ENCODE data around the gene ARMC3. TPM values are rescaled to one million over a fixed set of nuclear protein-coding genes. Genes with fewer than 3 reads are reported as not detected.

The ARMC3 gene
- total RNA-seq, 1 donor from 2014 or later: not detected

DNA sequence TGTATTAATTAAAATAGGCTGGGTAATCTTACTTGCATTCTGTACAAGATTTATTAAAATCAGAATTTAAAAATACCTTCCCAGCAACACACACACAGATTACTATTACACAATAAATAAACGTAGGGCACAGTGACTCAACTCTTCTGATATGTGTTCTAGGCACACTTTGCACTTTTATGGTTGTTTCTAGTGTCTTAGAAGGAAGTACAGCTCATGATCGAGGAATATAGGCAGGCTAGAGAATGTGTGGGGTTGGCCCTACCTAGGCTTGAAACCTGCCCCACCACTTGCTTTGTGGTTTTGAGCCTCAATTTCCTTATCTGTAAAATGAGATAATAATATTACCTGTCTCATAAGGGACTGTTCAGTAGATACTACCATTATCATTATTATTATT lies 30.5 kb downstream of the ARMC3 start:
- no peaks in the 10 kb centered on the region for H3K4me1 ChIP-seq
- TF ChIP-seq, protein P1, sequence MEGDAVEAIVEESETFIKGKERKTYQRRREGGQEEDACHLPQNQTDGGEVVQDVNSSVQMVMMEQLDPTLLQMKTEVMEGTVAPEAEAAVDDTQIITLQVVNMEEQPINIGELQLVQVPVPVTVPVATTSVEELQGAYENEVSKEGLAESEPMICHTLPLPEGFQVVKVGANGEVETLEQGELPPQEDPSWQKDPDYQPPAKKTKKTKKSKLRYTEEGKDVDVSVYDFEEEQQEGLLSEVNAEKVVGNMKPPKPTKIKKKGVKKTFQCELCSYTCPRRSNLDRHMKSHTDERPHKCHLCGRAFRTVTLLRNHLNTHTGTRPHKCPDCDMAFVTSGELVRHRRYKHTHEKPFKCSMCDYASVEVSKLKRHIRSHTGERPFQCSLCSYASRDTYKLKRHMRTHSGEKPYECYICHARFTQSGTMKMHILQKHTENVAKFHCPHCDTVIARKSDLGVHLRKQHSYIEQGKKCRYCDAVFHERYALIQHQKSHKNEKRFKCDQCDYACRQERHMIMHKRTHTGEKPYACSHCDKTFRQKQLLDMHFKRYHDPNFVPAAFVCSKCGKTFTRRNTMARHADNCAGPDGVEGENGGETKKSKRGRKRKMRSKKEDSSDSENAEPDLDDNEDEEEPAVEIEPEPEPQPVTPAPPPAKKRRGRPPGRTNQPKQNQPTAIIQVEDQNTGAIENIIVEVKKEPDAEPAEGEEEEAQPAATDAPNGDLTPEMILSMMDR (IDR thresholded peaks at IDR 0.05; ENCODE audit: borderline replicate concordance): no peak
- intact Hi-C loops (cut with micrococcal nuclease): no loop called here
- peaks cover 5% of the 10 kb centered on the region for H3K9me3 ChIP-seq (replicated peaks)
- no peak for DNase-seq
- H3K4me3 ChIP-seq: no peak overlapping the region
- no peaks in the 10 kb centered on the region for H3K36me3 ChIP-seq
- no peak overlapping the region for H3K27ac ChIP-seq (replicated peaks)
- H3K27me3 ChIP-seq (ENCODE audit: low read depth): no peaks in the 10 kb centered on the region

DNA sequence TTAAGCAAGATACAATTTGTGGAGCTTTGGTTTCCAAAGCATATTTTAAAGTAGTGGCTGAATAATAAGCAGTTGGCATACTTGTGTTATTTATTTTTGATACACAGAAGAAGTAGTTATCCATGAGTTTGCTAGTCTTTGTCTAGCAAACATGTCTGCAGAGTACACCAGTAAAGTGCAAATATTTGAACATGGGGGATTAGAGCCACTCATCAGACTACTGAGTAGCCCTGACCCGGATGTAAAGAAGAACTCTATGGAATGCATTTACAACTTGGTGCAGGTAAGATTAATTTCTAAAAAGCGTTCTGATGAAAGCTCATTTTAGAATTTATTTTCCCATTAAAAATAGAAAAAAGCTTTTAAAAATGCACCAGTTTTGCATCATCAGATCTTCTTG lies 31.4 kb downstream of the ARMC3 start:
- no peaks in the 10 kb centered on the region for H3K4me1 ChIP-seq
- TF ChIP-seq, protein P1 (IDR thresholded peaks at IDR 0.05; ENCODE audit: borderline replicate concordance): no peak
- intact Hi-C loops (cut with micrococcal nuclease): no loop called here
- no peaks in the 10 kb centered on the region for H3K9me3 ChIP-seq (replicated peaks)
- DNase-seq: no peak
- no peaks in the 10 kb centered on the region for H3K36me3 ChIP-seq
- H3K27me3 ChIP-seq (ENCODE audit: low read depth): no peaks in the 10 kb centered on the region
- no peak overlapping the region for H3K27ac ChIP-seq (replicated peaks)
- H3K4me3 ChIP-seq: no peak overlapping the region

DNA sequence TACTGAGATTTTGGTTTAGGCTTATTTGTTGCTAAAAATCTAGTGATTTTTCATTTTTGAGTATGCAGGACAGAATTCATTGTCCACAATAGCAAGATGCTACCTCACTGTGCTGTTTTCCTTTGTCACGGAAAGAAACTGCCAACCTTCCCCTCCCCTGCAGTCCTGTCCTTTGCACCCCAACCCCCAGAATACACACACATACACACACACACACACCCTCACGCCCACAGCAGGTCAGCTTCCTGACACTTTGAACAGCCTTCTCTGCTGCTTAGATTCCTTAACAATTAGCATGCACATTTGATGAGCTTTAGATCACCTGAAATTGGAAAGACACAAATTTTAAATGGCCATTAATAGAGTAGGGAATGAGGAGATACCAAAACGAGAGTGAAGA lies 32.1 kb downstream of the ARMC3 start:
- Histone ChIP-seq H3K4me1 (no peaks in the 10 kb centered on the region), H3K9me3 (replicated peaks) (no peaks in the 10 kb centered on the region), H3K36me3 (no peaks in the 10 kb centered on the region), H3K27ac (replicated peaks) (no peak overlapping the region), H3K4me3 (no peak overlapping the region), H3K27me3 (ENCODE audit: low read depth) (no peaks in the 10 kb centered on the region)
- no peak for DNase-seq
- TF ChIP-seq, protein P1 (IDR thresholded peaks at IDR 0.05; ENCODE audit: borderline replicate concordance): no peak
- intact Hi-C loops (cut with micrococcal nuclease): no loop called here

DNA sequence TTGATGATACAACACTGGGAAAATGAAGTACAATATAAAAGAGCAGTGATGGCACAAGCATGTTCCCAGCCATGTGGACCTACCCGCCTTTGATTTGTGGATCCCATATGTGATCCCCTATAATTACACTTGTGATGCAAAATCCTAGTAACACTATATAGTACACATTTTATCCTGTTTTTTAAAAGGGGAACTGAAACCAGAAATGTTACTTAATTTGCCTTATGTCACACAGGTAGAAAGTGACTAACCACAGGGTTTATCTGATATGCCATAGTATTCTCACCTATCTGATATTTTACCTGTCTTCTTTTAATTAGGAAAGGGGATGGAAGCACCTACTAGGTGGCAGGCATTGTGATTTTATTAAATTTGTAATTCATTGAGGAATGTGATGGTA lies 35.0 kb downstream of the ARMC3 start:
- H3K27ac ChIP-seq (replicated peaks): no peak overlapping the region
- DNase-seq: no peak
- no peaks in the 10 kb centered on the region for H3K36me3 ChIP-seq
- no peak overlapping the region for H3K4me3 ChIP-seq
- no peaks in the 10 kb centered on the region for H3K9me3 ChIP-seq (replicated peaks)
- no peaks in the 10 kb centered on the region for H3K4me1 ChIP-seq
- H3K27me3 ChIP-seq (ENCODE audit: low read depth): no peaks in the 10 kb centered on the region
- TF ChIP-seq, protein P1 (IDR thresholded peaks at IDR 0.05; ENCODE audit: borderline replicate concordance): no peak
- intact Hi-C loops (cut with micrococcal nuclease): no loop called here

DNA sequence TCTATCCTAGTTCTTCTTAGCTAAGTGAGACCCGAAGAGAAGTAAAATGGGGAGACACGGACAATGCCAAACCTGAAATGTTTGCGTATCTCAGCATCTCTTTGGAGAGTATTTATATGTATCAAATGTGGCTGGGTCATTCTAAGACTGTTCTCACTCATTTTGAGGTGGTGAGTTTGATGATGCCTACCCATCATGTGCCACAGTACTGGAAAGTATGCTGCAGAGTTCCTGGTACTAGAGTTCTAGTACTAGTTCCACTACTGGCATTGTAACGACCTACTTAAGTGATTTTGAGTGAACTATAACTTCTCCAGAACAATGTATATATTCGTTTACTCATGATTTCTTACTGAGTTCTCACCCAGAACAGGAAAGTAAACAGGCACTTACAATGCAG lies 41.9 kb downstream of the ARMC3 start:
- Histone ChIP-seq H3K27ac (replicated peaks) (no peak overlapping the region), H3K36me3 (no peaks in the 10 kb centered on the region), H3K27me3 (ENCODE audit: low read depth) (no peaks in the 10 kb centered on the region), H3K4me3 (no peak overlapping the region), H3K4me1 (no peaks in the 10 kb centered on the region), H3K9me3 (replicated peaks) (no peaks in the 10 kb centered on the region)
- intact Hi-C loops (cut with micrococcal nuclease): no loop called here
- TF ChIP-seq, protein P1 (IDR thresholded peaks at IDR 0.05; ENCODE audit: borderline replicate concordance): no peak
- no peak for DNase-seq

DNA sequence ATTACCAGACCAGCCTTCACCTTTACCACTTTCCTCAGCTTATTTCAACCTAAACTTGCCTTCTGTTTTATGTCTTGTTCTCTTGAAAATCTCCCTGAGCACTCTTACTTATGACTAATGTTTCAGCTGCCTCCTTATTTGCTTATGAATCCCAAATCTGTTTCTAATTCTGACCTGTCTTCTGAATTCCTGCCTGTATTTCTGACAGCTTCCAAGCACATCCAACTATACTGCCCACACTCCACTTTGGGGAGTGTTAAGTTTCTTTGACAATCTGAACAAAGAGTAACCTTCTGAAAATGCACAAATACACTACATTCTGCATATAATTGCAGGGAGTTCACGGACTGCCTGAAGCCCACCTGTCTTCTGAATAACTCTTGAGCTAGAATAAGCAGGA lies 48.7 kb downstream of the ARMC3 start:
- TF ChIP-seq, protein P1 (IDR thresholded peaks at IDR 0.05; ENCODE audit: borderline replicate concordance): no peak
- Histone ChIP-seq H3K9me3 (replicated peaks) (no peaks in the 10 kb centered on the region), H3K36me3 (no peaks in the 10 kb centered on the region), H3K27ac (replicated peaks) (no peak overlapping the region), H3K4me1 (no peaks in the 10 kb centered on the region), H3K27me3 (ENCODE audit: low read depth) (no peaks in the 10 kb centered on the region), H3K4me3 (no peak overlapping the region)
- DNase-seq: no peak
- intact Hi-C loops (cut with micrococcal nuclease): no loop called here

Measured in left ventricle myocardium inferior (tissue), 1 donor.